Iris pigment epithelial cell (primary cell): Measurements from ENCODE around the gene DLG5.

Experiments used
- DNase-seq: peaks from one replicate; pipeline ENCODE4 v3.0.0-alpha.2; 2011; ENCODE audit warnings: low read depth

The DLG5 gene

DNA sequence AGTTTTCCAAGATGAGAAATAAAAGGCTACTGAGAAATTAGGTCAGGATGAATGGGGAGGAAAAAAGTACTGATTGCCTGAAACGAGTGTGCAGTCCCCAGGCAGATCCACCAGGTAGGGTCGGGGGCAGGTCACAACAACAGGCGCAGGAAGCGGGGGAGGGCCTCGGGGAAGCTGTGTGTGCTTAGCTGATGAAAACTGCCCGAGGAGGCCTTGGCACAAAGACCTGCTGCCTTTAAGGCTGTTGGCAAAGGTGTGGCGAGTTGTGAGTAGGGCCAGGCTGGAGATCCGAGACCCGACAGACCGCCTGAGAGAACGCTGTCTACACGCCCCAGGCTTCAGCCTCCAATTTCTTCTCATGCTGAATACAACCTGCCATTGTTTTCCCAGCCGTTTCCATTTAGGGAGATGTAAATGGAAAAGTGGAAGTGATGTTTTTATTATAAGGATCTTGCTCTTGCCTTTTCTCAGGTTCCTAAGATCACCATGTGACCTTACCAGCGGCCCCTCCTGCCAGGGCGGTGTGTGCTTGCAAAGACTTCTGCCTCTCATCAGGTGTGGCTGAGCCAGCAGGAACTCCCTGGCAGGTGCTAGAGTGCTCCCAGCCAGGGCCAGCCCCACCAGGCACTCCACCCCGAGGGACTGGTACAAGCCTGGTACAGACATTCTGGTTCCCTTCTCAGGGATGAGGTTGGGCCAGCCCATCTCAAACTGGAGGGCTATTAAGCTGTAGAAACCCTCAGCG is 60.8 kb downstream of the DLG5 start:
- DNase-seq = no peak

DNA sequence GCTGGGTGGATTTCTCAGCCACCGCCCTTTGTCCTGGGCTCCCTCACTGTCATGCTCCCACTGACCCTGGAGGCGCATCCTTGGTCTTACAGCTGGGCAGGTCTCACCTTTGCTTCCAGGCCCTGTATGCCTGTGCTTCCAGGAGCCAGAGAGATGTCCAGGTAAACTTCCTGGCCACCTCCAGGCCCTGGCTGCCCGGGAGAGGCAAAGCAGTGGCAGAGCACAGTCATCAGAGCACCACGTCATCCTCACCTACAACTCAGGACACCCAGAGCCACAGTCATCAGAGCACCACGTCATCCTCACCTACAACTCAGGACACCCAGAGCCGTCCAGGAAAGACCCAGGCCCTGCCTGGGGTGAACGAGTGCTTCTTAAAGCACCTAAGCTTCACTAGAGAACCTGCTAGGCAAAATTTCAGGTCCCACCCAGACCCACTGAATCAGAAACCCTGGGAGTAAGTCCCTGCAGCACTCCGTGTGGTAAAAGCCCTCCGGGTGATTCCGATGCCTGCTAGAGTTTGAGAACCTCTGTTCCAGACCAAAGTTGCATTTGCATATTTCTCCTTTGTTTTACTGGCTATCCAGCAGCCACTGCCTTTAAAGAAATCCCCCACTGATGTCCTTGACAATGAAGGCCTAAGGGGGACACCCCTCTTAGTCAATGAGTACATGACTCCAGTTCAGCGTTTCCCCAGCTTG is 62.3 kb downstream of the DLG5 start:
- DNase-seq = no peak

DNA sequence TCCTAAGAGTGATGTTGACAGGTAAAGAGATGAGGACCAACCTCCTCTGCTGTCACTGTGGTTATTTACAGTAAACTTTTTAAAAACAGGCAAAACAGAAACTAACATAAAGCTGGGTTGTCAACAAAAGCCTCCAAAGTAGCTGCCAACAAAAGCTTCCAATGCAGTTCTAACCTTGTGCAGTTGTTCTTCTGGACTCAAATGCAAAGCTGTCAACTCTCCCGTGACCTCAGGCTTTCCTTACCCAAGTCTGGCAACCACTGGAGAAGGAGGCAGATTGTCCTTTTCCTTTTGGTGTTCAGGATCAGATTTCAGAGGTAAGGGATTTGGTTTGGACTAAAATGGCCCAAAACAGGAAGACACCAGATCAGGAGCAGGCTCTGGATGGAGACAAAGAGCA is 63.1 kb downstream of the DLG5 start:
- DNase-seq = no peak

DNA sequence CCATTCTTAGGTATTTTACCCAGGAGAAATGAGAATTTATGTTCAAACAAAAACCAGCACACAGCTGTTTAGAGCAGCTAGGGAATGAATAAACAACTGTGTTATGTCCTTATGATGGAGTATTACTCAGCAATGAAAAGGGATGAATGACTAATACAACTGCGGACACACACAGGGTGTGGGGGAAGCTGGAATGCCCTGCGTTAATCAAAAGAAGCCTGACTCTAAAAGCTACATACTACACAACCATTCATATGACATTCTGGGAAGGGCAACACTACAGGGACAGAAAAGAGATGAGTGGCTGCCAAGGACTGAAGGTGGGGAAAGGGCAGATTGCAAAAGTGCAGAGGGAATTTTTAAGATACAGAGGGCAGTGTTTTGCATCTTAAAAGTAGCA is 64.0 kb downstream of the DLG5 start:
- no peak for DNase-seq

DNA sequence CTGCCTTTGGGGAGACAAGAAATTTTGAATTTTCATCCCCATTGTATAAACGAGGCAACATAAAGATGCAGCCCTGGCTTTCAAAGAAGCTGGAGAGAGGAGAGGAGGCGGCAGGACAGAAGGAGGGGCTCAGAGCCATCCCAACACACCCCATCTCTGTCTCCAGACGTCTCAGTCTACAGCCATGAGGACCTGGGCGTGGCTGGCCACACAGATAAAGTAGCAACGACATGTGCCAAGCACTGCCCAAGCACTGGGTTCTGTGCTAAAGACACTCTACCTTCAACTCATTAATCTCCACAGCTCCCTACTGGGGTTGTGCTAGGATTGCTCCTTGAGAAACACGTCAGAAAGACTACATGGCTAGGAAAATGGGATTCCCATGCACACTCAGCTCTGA is 65.2 kb downstream of the DLG5 start:
- no peak for DNase-seq

DNA sequence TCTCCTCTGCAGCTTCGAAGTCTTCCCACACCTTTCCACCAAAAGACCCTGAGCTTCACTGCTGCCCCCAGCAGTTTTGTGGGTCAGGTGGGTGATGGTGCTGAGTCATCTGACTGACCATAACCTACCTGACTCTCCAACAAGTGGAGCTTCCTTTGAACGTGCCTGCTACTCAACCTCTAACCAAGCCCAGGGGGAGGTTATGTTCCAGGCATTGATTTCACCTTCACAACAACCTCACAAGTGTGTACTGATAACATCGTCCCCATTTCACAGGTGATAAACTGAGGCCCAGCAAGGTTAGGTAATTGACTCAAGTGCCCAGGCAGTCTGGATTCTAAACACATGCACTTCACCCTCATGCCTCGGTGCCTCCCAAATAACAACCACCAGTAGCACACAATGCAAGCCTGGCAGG is 66.7 kb downstream of the DLG5 start:
- DNase-seq = no peak

DNA sequence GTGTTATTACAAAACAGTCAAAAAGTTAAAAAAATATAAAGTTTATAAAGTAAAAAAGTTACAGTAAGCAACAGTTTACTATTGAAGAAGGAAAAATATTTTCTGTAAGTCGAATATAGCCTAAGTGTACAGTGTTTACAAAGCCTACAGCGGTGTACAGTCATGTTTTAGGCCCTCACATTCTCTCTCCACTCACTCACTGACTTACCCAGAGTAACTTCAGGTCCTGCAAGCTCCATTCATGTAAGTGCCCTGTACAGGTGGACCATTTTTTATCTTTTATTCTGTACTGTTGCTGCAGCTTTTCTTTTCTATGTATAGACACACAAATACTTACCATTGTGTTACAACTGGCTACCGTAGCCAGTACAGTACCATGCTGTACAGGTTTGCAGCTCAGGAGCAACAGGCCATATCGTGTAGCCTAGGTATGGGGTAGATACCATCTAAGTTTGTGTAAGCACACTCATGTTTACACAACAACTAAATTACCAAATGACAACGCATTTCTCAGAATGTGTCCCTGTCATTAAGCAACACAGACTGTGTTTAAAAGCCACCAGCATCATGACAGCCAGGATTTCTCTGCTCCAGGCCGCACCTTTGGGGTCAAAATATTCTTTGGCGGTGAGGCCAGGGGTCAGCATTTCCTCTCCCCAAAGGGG is 67.2 kb downstream of the DLG5 start:
- no peak for DNase-seq

DNA sequence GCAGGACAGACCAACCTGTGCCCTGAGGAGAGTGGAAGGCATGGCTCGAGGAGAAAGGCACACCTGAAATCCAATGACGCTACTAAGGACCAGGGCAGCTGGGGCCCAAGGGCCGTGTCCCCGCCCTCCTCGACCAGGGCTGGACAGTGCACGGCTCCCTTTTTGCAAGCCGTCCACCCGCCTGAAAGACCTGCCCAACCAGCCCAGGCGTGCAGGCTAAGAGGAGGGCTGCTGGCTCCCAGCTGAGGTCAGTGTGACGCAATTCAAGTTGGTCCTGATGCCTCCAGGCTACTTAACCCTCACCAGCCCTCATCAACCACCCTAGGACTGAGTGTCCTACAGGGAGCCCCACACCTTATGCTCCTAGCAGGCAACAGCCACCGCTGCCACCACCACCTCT is 69.3 kb downstream of the DLG5 start:
- DNase-seq = no peak

DNA sequence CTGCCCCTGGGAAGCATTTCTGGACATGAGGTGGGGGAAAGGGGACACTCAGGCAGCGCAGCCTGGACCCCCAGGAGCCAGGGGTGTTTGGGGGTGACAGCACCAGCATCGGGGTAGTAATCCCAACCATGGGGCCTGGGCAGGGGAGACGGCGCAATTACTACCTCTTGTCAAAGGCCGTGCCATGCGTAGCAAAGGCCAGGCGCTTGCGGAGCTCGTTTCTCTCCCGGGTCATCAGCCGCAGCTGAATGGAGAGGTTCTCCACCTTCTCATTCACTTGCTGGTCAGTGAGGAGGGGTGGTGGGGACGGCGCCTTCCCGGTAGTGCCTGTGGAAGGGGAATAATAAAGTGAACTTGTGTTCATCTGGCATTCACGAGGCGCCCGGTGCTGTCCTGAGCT is 70.0 kb downstream of the DLG5 start:
- no peak for DNase-seq

DNA sequence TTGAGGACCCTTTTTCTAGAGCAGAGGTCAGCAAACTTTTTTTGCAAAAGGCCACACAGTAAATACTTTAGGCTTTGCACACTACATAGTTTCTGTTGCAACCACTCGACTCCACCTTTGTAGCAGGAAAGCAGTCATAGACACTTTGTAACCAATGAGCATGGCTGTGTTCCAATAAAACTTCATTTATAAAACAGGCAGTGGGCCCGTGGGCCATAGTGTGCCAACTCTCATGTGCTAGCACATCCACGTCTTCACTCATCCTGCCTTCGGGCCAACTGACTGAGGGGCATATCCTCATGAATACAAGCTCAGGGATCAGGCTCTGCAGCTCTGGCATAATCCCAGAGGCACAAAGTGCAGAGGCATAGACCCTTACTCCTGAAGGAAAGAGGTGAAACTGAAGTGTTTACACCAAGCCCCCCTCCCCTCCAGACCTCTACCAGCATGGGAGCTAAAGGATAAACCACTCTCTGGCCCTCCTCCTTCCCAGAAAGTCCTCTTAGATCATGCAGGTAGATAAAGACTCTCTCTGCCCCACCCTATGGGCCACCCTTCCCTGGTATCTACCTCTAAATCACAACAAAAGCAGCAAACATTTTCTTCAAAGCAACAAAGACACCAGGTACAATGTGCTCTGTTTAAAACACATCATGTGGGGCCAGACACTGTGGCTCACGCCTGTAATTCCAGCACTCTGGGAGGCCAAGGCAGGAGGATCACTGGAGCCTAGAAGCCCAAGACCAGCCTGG is 71.0 kb downstream of the DLG5 start:
- no peak for DNase-seq

DNA sequence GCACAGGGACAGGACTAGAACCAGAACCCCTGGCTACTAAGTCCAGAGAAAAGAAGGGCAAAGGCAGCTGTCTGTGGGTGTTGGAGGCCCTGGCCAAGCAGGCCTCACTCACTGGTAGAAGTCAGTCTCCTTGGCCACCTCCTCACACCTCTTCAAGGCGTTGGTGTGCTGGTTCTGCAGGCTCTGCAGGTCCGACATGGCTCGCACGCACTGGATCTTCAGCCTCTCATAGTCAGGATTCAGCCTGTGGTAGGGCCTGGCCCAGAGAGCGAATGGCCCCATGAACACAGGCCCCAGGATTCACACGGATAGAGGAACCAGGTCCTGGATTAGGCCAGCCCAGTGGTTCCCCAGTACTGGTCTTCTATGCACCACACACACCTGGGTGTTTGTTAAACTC is 72.4 kb downstream of the DLG5 start:
- no peak for DNase-seq

DNA sequence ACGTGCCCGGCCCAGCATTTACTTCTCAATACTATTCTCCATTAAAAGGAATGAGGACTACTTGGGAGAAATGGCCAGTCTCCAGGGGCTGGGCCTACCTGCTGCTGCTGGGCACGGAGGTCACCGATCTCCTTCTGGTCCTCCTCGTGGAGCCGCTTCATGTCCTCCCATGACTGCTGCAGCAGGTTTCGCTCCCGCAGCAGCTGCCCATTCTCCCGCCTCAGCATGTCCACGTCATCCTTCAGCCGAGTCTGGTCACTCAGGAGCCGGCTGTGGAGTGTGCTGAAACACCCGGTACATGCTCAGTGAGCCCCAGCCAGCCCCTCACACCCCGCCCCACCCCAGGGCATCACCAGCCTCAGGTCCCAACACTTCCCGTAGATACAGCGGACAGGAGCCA is 73.3 kb downstream of the DLG5 start:
- DNase-seq = no peak

DNA sequence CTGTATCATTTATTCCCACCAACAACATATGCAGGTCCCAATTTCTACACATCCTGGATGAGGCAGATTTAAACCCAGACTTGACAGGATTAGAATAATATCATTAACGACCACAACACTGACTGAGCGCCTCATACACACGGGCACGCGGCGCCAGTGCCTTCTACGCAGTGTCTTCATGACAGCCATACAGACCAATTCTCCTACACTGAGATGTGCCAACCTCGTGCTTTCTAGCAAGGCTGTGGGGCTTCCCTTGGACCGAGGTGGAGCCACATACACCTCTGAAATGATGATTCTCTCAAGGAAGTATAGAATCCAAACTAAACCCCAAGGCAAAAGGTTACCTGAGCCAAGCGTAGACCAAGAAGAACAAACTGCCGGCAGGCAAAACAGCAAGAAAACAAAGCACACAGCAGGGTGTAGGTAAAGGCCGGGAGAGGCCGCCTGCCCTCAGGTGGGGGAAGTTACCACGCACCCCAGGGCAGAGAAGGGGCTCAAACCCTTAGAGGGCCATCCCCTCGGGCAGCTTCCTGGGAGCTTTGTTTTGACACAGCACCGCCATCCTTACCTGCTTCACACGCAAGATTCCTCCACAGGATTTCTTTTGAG is 75.8 kb downstream of the DLG5 start:
- no peak for DNase-seq

DNA sequence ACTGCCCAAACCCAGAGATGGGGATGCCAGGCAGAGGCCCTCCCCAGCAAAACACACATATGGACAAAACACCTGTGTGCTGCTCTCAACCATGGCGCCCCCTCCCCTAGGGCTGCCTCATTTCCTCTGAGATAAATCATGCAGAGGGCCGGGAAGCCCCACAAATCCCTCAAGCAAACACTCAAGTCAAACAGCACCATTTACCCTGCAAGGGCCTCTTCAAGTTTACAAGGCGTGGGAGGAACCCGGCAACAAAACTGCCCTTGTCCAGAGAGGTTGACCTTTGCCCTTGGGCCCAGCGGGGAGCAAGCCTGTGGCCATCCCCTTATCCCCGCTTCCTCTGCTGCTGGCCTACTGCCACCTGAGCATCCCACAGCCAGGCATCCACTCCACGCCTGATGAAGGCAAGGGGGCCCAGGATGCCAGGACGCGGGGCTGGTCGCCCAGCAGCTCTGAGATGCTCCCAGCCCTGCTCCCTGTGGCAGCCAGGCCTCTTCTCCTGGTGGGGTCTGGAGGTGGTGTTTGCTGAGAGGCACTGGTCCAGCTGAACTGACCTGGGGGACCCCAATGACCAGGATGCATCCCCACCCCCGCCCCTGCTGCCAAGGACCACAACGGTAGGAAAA is 77.4 kb downstream of the DLG5 start:
- DNase-seq = no peak

DNA sequence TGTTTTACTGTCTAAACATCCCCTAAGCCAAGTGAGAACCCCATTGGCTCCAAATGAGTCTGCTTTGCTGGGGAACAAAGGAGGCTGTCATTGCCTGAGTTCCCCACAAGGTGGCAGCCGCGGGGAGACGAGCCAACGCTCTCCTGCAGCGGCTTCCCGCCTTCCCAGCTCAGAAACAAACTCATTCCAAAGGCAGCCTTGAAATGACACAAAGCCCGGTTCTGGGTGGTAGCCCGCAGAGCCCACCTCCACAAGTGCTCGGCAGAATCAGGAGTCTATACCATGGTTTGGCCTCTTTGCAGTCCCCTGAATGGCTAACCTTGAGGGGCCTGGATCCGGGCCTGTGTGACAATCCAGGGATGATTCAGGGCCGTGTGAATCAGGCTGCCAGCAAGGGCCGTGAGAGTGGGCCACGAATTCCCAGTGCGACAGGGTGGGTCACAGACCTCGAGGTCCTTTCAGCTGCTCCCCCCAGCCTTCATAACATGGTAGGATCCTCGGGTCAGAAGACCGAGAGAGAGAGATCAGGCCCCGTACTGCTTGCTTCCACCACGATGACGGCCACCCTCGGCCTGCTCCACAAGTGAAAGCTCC is 79.7 kb downstream of the DLG5 start:
- peak; percentile 56 for DNase-seq

DNA sequence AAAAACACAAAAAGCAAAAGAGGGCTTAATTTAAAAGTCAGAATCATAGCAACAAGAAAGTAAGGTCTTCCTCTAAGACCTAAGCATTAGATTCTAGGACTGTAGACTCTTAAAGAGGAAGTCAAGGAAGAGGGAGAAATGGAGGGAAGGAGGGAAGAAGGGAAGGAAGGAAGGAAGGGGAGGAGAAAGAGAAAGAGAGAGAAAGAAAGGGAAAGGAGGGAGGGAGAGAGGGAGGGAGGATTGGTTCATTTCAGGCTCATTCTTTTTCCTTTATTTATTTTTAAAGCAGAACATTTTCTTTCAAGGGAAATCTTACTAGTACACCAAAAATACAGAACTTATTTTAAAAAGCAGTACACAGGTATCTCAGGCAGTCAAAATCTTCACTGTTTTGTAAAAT is 81.1 kb downstream of the DLG5 start:
- DNase-seq = no peak

DNA sequence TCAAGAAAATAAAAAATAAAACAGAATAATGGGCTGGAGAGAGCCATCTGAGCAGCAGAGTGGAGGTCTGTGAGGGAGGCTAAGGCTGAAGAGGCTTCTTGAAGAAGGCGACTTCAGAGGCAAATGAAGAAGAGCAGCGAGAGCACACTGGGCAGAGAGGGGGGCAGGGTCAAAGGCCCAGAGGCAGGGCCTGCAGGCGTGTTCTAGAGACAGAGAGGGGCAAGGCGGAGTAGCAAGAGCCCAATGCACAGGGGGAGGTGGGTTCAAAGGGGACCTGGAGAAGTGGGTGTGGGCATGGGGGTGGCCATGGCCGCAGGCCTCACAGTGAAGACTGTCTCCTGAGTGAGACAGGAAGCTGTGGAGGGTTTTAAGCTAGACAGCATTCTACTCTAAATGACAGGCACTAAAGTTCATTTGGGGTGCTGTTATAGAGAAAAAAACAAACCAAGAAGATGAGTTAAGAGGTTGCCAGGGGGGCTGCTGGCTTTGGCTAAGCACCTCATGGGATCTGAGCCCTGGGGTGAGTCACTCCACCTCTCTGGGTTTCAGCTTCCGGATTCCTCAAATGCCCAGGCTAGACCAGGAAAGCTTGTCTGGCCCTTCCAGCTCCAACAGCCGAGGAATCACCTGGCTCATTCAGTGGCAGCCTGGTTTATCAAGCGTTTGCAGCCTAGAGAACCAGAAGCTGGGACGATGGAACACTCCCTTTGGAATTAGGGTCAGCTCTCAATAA is 81.7 kb downstream of the DLG5 start:
- DNase-seq = peak; percentile 88

DNA sequence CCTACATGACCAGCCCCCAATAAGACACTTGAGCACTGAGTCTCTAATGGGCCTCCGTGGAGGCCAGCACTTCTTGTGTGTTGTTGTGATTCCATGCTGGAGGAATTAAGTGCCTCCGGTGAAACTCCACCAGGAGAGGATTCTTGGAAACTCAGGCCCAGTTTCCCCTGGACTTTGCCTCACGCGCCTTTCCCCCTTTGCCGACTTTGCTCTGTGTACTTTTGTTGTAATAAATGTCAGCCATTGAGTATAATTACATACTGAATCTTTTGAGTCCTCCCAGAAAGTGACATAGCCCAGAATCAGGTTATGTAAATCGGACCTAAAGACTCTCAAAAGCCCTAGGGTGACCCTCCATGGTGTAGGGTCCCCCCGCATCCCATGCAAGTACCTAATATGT is 82.4 kb downstream of the DLG5 start:
- no peak for DNase-seq

DNA sequence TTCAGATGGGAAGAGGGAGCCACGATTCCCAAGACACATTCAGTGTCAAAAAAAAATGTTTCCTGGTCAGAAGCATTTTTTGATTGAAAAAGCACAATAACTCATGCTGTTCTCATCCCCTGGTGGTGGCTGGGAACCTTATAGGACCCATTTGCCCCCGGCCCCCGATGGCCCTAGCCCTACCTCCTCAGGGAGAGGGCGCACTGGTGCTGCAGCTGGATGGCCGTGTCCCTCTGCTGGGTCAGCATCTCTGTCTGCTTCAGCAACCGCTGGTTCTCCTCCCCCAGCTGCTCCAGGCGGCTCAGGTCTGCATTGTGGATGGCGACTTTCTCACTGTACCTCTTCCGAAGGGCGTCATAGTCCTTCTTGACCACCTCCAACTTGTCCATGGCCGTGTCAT is 83.3 kb downstream of the DLG5 start:
- no peak for DNase-seq

DNA sequence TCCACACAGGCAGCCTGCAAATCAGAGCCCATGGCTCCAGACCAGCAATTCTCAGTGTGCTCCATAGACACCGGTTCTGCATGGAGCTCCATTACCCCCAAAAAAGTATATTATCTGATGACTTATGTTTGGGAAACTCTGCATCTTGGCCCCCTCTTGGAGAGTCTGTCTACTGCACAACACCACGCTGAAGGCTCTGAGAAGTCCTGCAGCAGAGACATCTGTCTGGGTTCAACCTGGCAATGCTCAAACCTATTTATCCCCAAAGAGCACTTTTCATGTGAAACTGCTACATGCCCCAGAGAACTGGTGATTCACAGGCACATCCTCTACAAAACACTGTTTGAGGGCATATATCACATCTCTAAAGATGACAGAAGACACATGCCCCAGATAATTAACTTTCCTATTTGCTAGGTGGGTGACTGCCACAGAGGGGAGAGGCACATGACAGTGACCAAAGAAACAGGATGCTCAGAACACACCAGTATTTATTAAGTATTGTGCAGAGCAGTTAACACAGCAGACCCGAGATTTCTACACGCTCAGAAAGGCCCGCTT is 83.8 kb downstream of the DLG5 start:
- DNase-seq = no peak
